ENCODE data around the gene ACVR1B.

ACVR1B gene

GRCh38 chr12:52005218-52005902, 53.9 kb downstream of the ACVR1B start:
- DNase-seq (ENCODE audit: low read depth): no peak

GRCh38 chr12:52005903-52006703, 54.6 kb downstream of the ACVR1B start:
- no peak for DNase-seq (ENCODE audit: low read depth)

- peak; percentile 64 for DNase-seq (ENCODE audit: low read depth)
Observed at GRCh38 chr12:52006726-52007157, 55.2 kb downstream of the ACVR1B start, which contains the start of gene TAMALIN. Gene TAMALIN (plus strand): TSS chr12:52006946. CDS start chr12:52007020, 74 bp downstream.

- DNase-seq (ENCODE audit: low read depth): peak; percentile 30
Observed at GRCh38 chr12:52007158-52007921, 55.8 kb downstream of the ACVR1B start.

- no peak for DNase-seq (ENCODE audit: low read depth)
Observed at GRCh38 chr12:52007982-52008510, 56.5 kb downstream of the ACVR1B start.

- DNase-seq (ENCODE audit: low read depth): no peak
Observed at GRCh38 chr12:52009081-52009751, 57.7 kb downstream of the ACVR1B start.

- DNase-seq (ENCODE audit: low read depth): no peak
Observed at GRCh38 chr12:52010152-52010622, 58.7 kb downstream of the ACVR1B start.

GRCh38 chr12:52010692-52011601, 59.4 kb downstream of the ACVR1B start:
- DNase-seq (ENCODE audit: low read depth): no peak

GRCh38 chr12:52011602-52012214, 60.2 kb downstream of the ACVR1B start:
- DNase-seq (ENCODE audit: low read depth): no peak

GRCh38 chr12:52013626-52014310, 62.3 kb downstream of the ACVR1B start:
- no peak for DNase-seq (ENCODE audit: low read depth)

GRCh38 chr12:52014567-52015530, 63.4 kb downstream of the ACVR1B start:
- no peak for DNase-seq (ENCODE audit: low read depth)

- DNase-seq (ENCODE audit: low read depth): no peak
Observed at GRCh38 chr12:52015532-52016041, 64.1 kb downstream of the ACVR1B start.

GRCh38 chr12:52018433-52019112, 67.1 kb downstream of the ACVR1B start:
- DNase-seq (ENCODE audit: low read depth): no peak

- DNase-seq (ENCODE audit: low read depth): no peak
Observed at GRCh38 chr12:52019113-52019770, 67.7 kb downstream of the ACVR1B start.

- DNase-seq (ENCODE audit: low read depth): peak; percentile 51
Observed at GRCh38 chr12:52020539-52021336, 69.2 kb downstream of the ACVR1B start.

GRCh38 chr12:52022841-52023181, 71.3 kb downstream of the ACVR1B start:
- no peak for DNase-seq (ENCODE audit: low read depth)
